ENCODE results near the gene SYTL3.
"Not testable (repeated sequence)": the region's sequence is repeated elsewhere in the genome, so short reads cannot be mapped to it uniquely, and the experiment has no call there.

The SYTL3 gene

GRCh38 chr6:158780246-158780884 lies 130.5 kb downstream of the SYTL3 start:
- no peak for DNase-seq

- no peak for DNase-seq
These were observed 131.3 kb downstream of the SYTL3 start for GRCh38 chr6:158780988-158781691.

- no peak for DNase-seq
These were observed 132.0 kb downstream of the SYTL3 start for GRCh38 chr6:158781692-158782373.

GRCh38 chr6:158782432-158783166 lies 132.7 kb downstream of the SYTL3 start:
- DNase-seq: no peak

- DNase-seq: no peak
These were observed 133.3 kb downstream of the SYTL3 start for GRCh38 chr6:158783167-158783450.

GRCh38 chr6:158783851-158784250 lies 134.0 kb downstream of the SYTL3 start:
- DNase-seq: no peak

GRCh38 chr6:158784505-158784904 lies 134.7 kb downstream of the SYTL3 start:
- DNase-seq: no peak

GRCh38 chr6:158785036-158785435 lies 135.2 kb downstream of the SYTL3 start:
- DNase-seq: no peak

- DNase-seq: no peak
These were observed 136.9 kb downstream of the SYTL3 start for GRCh38 chr6:158786645-158787304.

- no peak for DNase-seq
These were observed 137.5 kb downstream of the SYTL3 start for GRCh38 chr6:158787395-158787794.

- DNase-seq: peak; percentile 73 to 75
These were observed 139.5 kb downstream of the SYTL3 start for GRCh38 chr6:158789115-158789917.

- DNase-seq: no peak
These were observed 141.5 kb downstream of the SYTL3 start for GRCh38 chr6:158791274-158791855.

- not testable (repeated sequence) for DNase-seq
These were observed 142.7 kb downstream of the SYTL3 start for GRCh38 chr6:158792505-158792904.

- DNase-seq: peak; percentile 53 to 55
These were observed 143.6 kb downstream of the SYTL3 start for GRCh38 chr6:158793432-158793831.

- no peak for DNase-seq
These were observed 145.7 kb downstream of the SYTL3 start for GRCh38 chr6:158795516-158795915.

GRCh38 chr6:158796353-158796752 lies 146.5 kb downstream of the SYTL3 start:
- no peak for DNase-seq

GRCh38 chr6:158797331-158798310 lies 147.8 kb downstream of the SYTL3 start:
- no peak for DNase-seq

GRCh38 chr6:158798311-158798710 lies 148.5 kb downstream of the SYTL3 start:
- no peak for DNase-seq

- no peak for DNase-seq
These were observed 149.4 kb downstream of the SYTL3 start for GRCh38 chr6:158799051-158799792.

Measured in Kasumi-1 (cell line).